ENCODE data around the gene GPR61. TPM values are rescaled to one million over a fixed set of nuclear protein-coding genes. Genes with fewer than 3 reads are reported as not detected.

The GPR61 gene
- total RNA-seq, 2 experiments from 2014 or later: 0.31 TPM; not detected in 1

GRCh38 chr1:109557520-109557919, 17.8 kb downstream of the GPR61 start:
- CTCF ChIA-PET: interaction anchor here (2.7 kb wide), 1 partner anchor 83 kb away, joined by 12 read pairs; no protein-coding TSS in a partner anchor
- H3K27me3 Mint-ChIP-seq (ENCODE audit: low read depth): no peaks in the 10 kb centered on the region
- H3K27ac Mint-ChIP-seq: no peak overlapping the region
- intact Hi-C loops (cut with micrococcal nuclease): no loop called here
- no peak overlapping the region for H3K4me3 Mint-ChIP-seq
- DNase-seq: no peak
- no peaks in the 10 kb centered on the region for H3K36me3 Mint-ChIP-seq (ENCODE audit: low read depth)
- peaks cover 74% of the 10 kb centered on the region for H3K4me1 Mint-ChIP-seq (ENCODE audit: low read depth)
- no peaks in the 10 kb centered on the region for H3K9me3 Mint-ChIP-seq

- DNase-seq: no peak
- intact Hi-C loops (cut with micrococcal nuclease): no loop called here
These were observed 20.3 kb downstream of the GPR61 start for GRCh38 chr1:109559995-109560394.

GRCh38 chr1:109564194-109564878, 24.7 kb downstream of the GPR61 start:
- intact Hi-C loops (cut with micrococcal nuclease): no loop called here
- H3K27me3 Mint-ChIP-seq (ENCODE audit: low read depth): no peaks in the 10 kb centered on the region
- H3K9me3 Mint-ChIP-seq: no peaks in the 10 kb centered on the region
- CTCF ChIA-PET: interaction anchor here (0.7 to 1.3 kb wide), 5 partner anchors 16 to 213 kb away, joined by 3 to 4 read pairs (median 3); no protein-coding TSS in a partner anchor
- no peak overlapping the region for H3K27ac Mint-ChIP-seq
- H3K4me3 Mint-ChIP-seq: no peak overlapping the region
- no peaks in the 10 kb centered on the region for H3K36me3 Mint-ChIP-seq (ENCODE audit: low read depth)
- no peak for DNase-seq
- peaks cover 46% of the 10 kb centered on the region for H3K4me1 Mint-ChIP-seq (ENCODE audit: low read depth)

More at GRCh38 chr1:109559995-109560394, 20.3 kb downstream of the GPR61 start:
- no peaks in the 10 kb centered on the region for H3K9me3 Mint-ChIP-seq
- H3K4me3 Mint-ChIP-seq: no peak overlapping the region
- H3K4me1 Mint-ChIP-seq (ENCODE audit: low read depth): peaks cover 67% of the 10 kb centered on the region
- H3K36me3 Mint-ChIP-seq (ENCODE audit: low read depth): no peaks in the 10 kb centered on the region
- H3K27ac Mint-ChIP-seq: no peak overlapping the region
- CTCF ChIA-PET: interaction anchor here (1.0 to 3.0 kb wide), 7 partner anchors 11 to 217 kb away, joined by 3 to 12 read pairs (median 4); partner anchors contain the start of gene CYB561D1
- H3K27me3 Mint-ChIP-seq (ENCODE audit: low read depth): no peaks in the 10 kb centered on the region

DNA sequence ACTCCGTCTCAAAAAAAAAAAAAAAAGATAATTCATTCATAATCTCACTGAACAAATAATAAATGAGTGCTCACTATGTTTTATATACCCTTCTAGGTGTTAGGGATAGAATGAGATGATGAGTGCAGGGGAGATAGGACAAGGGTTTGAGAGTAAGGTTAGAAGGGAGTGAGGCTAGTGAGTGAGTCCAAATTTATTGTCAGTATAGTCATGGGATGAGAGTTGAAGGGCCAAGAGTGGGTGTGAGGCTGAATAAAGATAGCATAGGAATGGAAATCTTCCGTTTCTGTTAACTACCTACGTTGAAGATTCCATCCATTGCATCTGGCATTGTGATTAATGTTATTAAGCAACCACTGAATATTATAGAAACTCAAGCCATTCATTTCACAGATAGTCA, 25.6 kb downstream of the GPR61 start:
- Mint-ChIP-seq H3K36me3 (ENCODE audit: low read depth) (no peaks in the 10 kb centered on the region), H3K9me3 (no peaks in the 10 kb centered on the region), H3K4me1 (ENCODE audit: low read depth) (peaks cover 38% of the 10 kb centered on the region), H3K27me3 (ENCODE audit: low read depth) (no peaks in the 10 kb centered on the region), H3K4me3 (no peak overlapping the region), H3K27ac (no peak overlapping the region)
- no peak for DNase-seq
- CTCF ChIA-PET: interaction anchor here (0.9 to 1.3 kb wide), 3 partner anchors 33 to 75 kb away, joined by 3 to 4 read pairs (median 4); no protein-coding TSS in a partner anchor
- intact Hi-C loops (cut with micrococcal nuclease): no loop called here

DNA sequence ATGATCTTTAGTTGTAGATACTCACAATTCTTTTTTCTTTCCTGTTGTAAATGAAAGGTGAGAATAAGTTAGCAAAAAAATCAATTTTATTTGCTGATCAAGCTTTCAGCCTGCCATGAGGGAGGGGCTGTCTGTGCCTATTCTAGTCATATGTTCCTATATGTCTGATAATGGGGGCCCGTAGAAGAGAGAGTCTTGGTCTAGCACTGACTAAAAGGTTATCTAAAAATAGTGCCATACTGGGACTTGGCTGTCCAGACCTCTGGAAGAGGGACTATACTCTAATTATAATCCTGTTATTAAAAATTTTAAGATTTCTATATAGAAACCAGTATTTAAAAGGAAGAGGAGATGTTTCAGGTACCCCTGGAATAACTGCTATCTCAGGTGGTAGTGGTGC, 27.3 kb downstream of the GPR61 start:
- DNase-seq: no peak
- H3K27ac Mint-ChIP-seq: no peak overlapping the region
- intact Hi-C loops (cut with micrococcal nuclease): no loop called here
- no peaks in the 10 kb centered on the region for H3K9me3 Mint-ChIP-seq
- no peaks in the 10 kb centered on the region for H3K27me3 Mint-ChIP-seq (ENCODE audit: low read depth)
- CTCF ChIA-PET: no interaction called here
- no peaks in the 10 kb centered on the region for H3K36me3 Mint-ChIP-seq (ENCODE audit: low read depth)
- H3K4me1 Mint-ChIP-seq (ENCODE audit: low read depth): peaks cover 25% of the 10 kb centered on the region
- no peak overlapping the region for H3K4me3 Mint-ChIP-seq

- H3K27ac Mint-ChIP-seq: no peak overlapping the region
- CTCF ChIA-PET: interaction anchor here (1.4 to 2.0 kb wide), 3 partner anchors 9 to 207 kb away, joined by 3 to 6 read pairs (median 4); no protein-coding TSS in a partner anchor
- peaks cover 25% of the 10 kb centered on the region for H3K4me1 Mint-ChIP-seq (ENCODE audit: low read depth)
- H3K27me3 Mint-ChIP-seq (ENCODE audit: low read depth): no peaks in the 10 kb centered on the region
- no peaks in the 10 kb centered on the region for H3K9me3 Mint-ChIP-seq
- no peak overlapping the region for H3K4me3 Mint-ChIP-seq
- H3K36me3 Mint-ChIP-seq (ENCODE audit: low read depth): no peaks in the 10 kb centered on the region
- intact Hi-C loops (cut with micrococcal nuclease): no loop called here
- DNase-seq: no peak
These were observed 28.4 kb downstream of the GPR61 start for GRCh38 chr1:109567877-109568672.

- H3K36me3 Mint-ChIP-seq (ENCODE audit: low read depth): no peaks in the 10 kb centered on the region
- H3K4me1 Mint-ChIP-seq (ENCODE audit: low read depth): peaks cover 19% of the 10 kb centered on the region
- H3K4me3 Mint-ChIP-seq: no peak overlapping the region
- H3K27ac Mint-ChIP-seq: no peak overlapping the region
- CTCF ChIA-PET: interaction anchor here (0.6 to 2.0 kb wide), 7 partner anchors 11 to 358 kb away, joined by 3 to 9 read pairs (median 3); no protein-coding TSS in a partner anchor
- H3K27me3 Mint-ChIP-seq (ENCODE audit: low read depth): no peaks in the 10 kb centered on the region
- intact Hi-C loops (cut with micrococcal nuclease): no loop called here
- H3K9me3 Mint-ChIP-seq: no peaks in the 10 kb centered on the region
- no peak for DNase-seq
These were observed 29.7 kb downstream of the GPR61 start for GRCh38 chr1:109569323-109569722.

- Mint-ChIP-seq H3K4me3 (no peak overlapping the region), H3K36me3 (ENCODE audit: low read depth) (peaks cover 2% of the 10 kb centered on the region), H3K4me1 (ENCODE audit: low read depth) (peaks cover 15% of the 10 kb centered on the region), H3K27ac (no peak overlapping the region), H3K9me3 (no peaks in the 10 kb centered on the region), H3K27me3 (ENCODE audit: low read depth) (no peaks in the 10 kb centered on the region)
- no peak for DNase-seq
- intact Hi-C loops (cut with micrococcal nuclease): no loop called here
- CTCF ChIA-PET: interaction anchor here (0.7 to 2.0 kb wide), 3 partner anchors 36 to 134 kb away, joined by 3 to 9 read pairs (median 3); no protein-coding TSS in a partner anchor
These were observed 30.7 kb downstream of the GPR61 start for GRCh38 chr1:109570414-109570813.

DNA sequence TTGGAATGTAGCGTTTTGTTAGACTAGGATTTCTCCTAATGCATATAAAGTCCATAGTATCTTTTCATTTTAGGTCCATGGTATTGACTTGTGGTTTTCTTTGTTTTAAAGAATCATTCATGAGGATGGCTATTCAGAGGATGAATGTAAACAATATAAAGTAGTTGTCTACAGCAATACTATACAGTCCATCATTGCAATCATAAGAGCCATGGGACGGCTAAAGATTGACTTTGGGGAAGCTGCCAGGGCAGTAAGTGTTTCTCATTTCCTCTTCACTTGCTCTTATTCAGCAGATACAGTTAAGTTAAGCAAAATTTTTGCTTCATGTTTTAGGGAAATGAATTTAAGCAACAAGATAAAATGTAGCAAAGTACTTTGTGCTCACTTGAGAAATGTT, 34.1 kb downstream of the GPR61 start:
- no peaks in the 10 kb centered on the region for H3K9me3 Mint-ChIP-seq
- intact Hi-C loops (cut with micrococcal nuclease): no loop called here
- H3K27ac Mint-ChIP-seq: no peak overlapping the region
- peaks cover 8% of the 10 kb centered on the region for H3K4me1 Mint-ChIP-seq (ENCODE audit: low read depth)
- H3K27me3 Mint-ChIP-seq (ENCODE audit: low read depth): no peaks in the 10 kb centered on the region
- peaks cover 7% of the 10 kb centered on the region for H3K36me3 Mint-ChIP-seq (ENCODE audit: low read depth)
- no peak for DNase-seq
- CTCF ChIA-PET: no interaction called here
- no peak overlapping the region for H3K4me3 Mint-ChIP-seq

DNA sequence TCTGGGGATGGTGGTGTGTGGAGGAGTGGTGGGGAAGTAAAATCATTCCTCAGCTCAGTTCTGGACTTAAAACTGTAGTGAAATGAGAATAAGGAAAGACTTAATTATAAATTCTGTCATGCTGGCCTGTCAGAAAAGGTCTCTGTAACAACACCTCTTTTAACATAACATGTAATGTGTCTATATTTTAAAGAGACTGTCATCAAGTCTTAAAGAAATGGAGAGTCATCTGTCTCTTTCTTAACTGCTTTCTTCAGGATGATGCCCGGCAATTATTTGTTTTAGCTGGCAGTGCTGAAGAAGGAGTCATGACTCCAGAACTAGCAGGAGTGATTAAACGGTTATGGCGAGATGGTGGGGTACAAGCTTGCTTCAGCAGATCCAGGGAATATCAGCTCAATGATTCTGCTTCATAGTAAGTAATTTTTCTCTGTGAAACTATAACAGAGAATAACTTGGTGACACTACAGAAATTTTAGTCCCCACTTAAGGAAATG, 39.3 kb downstream of the GPR61 start:
- H3K36me3 Mint-ChIP-seq (ENCODE audit: low read depth): peaks cover 16% of the 10 kb centered on the region
- H3K4me3 Mint-ChIP-seq: no peak overlapping the region
- no peak overlapping the region for H3K27ac Mint-ChIP-seq
- H3K9me3 Mint-ChIP-seq: no peaks in the 10 kb centered on the region
- no peaks in the 10 kb centered on the region for H3K27me3 Mint-ChIP-seq (ENCODE audit: low read depth)
- CTCF ChIA-PET: interaction anchor here (0.5 kb wide), 1 partner anchor 291 kb away, joined by 3 read pairs; no protein-coding TSS in a partner anchor
- H3K4me1 Mint-ChIP-seq (ENCODE audit: low read depth): peaks cover 4% of the 10 kb centered on the region
- intact Hi-C loops (cut with micrococcal nuclease): no loop called here
- DNase-seq: no peak

DNA sequence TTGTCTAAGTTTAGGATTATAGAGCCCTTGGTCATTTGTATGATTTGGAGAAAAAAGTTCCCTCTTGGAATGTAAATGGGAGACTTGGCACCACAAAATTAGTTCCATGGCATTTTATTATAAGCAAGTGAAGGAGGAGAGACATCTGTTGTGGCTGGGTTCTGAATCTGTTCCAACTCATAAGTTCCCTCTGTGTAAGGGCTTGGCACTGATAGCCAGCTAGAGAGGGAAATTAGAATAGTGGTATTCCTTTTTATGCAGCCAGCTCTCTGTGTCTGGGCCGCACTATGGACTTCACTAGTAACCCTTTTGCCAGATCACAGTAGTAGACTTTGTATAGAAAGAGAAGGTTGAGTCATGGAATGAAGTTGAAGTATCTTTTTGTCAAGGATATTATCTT, 39.8 kb downstream of the GPR61 start:
- Mint-ChIP-seq H3K36me3 (ENCODE audit: low read depth) (peaks cover 16% of the 10 kb centered on the region), H3K27me3 (ENCODE audit: low read depth) (no peaks in the 10 kb centered on the region), H3K27ac (no peak overlapping the region), H3K4me1 (ENCODE audit: low read depth) (peaks cover 4% of the 10 kb centered on the region), H3K4me3 (no peak overlapping the region), H3K9me3 (no peaks in the 10 kb centered on the region)
- no peak for DNase-seq
- CTCF ChIA-PET: no interaction called here
- intact Hi-C loops (cut with micrococcal nuclease): no loop called here

DNA sequence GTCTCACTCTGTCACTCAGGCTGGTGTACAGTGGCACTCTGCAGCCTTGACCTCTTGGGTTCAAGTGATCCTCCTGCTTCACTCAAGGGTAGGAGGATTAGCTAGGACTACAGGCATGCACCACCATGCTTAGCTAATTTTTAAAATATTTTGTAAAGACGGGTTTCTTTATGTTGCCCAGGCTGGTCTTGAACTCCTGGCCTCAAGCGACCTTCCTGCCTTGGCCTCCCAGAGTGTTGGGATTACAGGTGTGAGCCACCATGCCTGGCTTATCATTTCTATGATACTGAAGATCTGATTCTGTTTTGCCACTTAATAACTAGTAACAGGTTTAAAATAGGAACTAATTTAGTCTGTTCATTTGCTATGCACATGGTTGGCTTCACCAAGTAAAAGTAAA, 42.3 kb downstream of the GPR61 start:
- CTCF ChIA-PET: no interaction called here
- DNase-seq: no peak
- no peaks in the 10 kb centered on the region for H3K27me3 Mint-ChIP-seq (ENCODE audit: low read depth)
- H3K9me3 Mint-ChIP-seq: no peaks in the 10 kb centered on the region
- H3K4me3 Mint-ChIP-seq: no peak overlapping the region
- no peak overlapping the region for H3K27ac Mint-ChIP-seq
- H3K36me3 Mint-ChIP-seq (ENCODE audit: low read depth): peaks cover 17% of the 10 kb centered on the region
- intact Hi-C loops (cut with micrococcal nuclease): no loop called here
- H3K4me1 Mint-ChIP-seq (ENCODE audit: low read depth): peaks cover 4% of the 10 kb centered on the region
